ENCODE results near the gene SPRED2.

The SPRED2 gene

DNA sequence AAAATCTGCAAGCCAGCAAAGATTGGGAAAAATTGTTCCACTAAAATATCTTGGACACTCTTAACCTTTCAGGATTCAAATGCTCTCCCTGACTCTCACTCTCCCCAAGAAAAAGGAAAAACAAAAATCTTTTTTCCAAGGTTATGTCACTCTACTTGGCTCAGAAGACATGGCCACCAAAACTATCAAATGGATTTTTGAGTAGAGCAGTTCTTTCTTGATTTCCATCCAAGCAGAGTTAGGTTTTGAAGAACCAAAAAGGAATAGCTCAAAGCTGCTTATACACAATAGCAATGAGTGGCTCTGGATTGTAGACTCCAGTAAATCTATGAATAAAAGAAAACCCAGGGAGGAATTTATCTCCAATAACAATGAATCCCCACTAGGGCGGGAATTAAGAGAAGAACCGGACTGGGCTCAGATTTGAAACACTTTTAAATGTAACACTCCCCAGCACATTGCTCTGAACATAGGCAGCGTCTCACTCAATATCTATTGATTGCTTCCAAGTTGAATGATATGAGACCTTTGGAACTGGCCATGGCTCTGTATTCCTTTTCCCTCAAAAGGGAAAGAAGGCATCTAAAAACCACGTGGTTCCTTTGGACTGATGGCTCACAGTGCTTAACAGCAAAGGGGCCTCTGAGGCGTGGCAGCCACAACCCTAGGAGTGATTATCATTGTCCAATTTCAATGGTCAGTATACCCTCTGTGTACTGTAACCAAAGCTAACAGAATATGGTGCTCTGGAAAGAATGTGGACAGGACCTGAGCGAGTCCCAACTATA, 68.3 kb downstream of the SPRED2 start:
- DNase-seq = no peak

DNA sequence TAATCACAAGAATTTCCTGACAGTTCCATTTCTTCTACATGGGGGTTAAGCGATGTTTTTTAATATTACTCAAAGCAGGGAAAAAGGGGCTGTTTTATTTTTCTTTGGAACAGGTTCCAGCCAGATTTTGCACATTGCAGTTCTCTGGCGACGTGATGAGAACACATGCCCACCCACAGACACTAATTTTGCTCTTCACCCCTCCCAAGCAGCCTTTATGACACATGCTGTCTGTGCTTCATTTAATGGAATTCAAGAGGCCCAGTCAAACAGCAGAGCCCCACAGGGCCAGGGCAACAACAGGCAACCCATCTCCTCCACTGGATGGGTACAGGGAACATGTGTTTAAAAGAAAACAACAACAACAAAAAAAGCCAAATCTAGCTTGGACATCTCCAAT, 70.8 kb downstream of the SPRED2 start:
- no peak for DNase-seq

DNA sequence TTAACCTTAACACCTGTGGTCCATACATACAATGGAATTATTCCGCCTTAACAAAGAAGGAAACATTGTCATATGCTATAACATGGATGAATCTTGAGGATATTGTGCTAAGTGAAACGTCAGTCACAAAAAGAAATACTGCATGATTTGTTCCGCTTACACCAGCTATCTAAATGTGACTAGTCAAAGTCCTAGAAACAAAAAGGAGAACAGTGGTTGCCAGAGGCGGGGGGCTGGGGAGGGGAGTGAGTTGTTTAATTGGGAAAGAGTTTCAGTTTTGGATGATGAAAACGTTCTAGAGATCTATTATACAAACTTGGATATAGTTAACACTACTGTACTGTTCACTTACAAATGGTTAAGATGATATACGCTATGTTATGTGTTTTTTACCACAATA, 72.0 kb downstream of the SPRED2 start:
- no peak for DNase-seq

DNA sequence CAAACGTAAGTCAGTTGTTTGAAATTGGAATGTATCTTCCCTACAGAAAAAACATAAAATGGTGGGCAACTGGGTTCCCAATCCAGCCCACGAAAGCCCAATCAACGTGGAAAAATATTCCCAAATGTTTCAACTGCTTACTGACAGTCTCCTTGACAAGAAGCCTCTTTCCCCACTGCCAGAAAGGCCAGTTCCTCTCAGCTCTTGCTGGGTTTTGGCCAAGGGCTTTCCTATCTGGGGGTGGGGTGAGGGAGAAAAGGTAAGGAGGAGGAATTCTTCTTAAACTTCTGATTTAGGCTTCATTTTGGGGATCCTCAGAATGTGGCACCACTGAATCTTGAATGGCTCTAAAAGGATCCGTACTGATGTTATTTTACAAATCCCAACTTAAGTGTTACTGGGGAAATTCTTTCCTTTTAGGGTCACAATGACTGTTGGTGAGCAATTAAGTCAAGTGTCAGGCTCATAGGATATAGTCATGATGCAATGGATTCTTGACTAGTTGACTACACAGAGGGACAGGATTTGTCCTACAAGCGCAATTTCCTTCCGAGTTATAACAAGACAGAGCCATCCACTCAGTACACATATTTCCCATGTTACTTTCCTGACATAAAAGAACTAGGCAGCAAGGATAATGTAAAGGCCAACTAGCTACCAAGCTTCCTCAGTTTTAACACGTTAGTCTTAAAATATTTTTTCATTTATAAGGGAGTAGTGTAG, 73.6 kb downstream of the SPRED2 start:
- no peak for DNase-seq

DNA sequence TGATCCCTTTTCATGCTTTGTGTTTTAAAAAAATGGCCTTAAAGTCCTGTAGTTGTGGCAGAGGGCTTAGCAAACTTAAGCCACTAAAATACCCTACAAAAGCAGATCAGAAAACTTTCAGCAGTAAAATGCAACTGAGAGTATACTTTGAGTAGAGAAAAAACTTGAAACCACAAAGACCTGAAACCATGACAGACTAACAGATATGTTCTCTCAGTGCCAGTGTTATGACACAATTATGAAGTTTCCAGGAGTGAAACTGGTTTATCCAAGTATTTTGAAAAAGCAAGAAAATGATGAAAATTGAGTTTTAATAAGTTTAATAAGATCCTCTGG, 74.5 kb downstream of the SPRED2 start:
- DNase-seq = no peak

DNA sequence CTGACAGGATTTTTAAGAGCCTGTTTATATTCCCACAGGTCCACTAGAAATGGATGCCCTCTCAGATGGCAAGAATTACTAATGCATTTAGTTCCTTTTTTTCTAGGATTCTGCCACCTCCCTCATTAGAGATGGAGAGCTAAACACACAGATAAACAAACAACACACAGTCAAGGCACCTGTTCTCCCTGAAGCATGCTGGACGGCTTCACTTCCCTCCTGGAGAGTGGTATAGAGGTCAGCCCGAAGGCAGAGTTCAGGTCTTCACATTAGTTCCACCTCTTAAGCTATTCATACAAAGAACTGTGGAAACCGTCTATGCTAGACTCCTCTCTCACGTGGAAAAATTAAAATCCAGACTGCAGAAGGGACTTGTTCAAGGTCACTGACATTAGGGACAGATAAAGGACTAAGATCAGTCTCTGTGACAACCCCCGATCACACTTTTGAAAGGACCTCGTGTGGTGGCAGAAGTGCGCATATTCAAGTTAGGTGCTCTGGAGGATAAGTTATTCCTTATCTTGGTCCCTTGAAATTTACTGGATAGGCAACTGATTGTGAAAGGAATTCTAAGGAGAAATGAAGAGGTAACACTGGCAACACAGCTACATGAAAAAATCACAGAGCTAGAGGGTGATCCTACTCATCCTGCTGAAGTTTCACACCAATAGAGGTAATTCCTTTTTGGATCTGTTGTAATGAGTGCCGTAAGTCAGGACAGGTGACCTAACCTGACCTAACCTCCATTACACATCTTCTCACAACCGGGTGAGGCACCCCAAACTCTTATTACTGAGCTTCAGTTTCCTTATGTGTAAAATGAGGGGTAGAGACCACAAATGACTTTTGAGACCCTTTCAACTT, 75.1 kb downstream of the SPRED2 start:
- DNase-seq = no peak

DNA sequence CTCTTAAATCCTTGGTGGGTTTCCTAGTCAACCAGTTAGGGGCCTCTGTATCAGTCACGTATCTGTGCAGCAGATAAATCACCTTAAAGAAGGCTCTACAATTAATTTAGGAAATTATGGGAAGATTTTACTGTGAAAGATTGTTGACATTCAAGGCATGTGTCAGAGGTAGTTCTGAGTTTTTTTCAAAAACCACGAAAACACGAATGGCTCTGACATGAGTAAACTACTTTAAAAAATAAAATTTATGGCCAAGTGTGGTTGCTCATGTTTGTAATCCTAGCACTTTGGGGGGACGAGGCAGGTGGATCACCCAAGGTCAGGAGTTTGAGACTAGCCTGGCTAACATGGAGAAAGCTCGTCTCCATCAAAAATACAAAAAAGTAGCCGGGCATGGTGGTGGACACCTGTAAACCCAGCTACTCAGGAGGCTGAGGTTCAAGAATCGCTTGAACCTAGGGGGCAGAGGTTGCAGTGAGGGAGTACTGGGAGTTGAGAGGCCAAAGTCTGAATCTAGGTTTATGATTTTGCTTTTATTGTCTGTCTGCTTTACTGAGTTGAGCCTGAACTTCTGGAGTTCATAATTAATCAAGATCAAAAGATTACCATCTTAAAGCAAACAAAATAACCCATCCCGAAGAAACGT, 77.1 kb downstream of the SPRED2 start:
- no peak for DNase-seq

DNA sequence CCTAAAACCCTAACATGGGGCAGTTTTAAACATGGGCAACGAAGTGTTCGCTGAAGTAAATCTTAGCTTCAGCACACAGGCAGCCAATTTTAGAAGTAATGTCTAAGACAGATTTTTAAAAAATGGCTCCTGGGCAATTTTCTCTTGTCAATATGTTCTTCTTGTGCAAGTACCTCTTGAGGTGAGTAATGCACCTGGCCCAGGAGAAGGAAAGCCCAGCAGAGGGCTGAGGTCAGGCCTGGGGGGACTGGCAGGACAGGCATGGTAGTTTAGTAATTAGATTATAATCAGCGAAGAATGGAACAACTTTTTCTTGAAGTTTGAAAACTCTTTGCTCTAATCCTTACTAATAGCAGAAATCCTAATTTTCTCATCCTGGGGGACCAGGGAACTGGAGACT, 77.6 kb downstream of the SPRED2 start:
- no peak for DNase-seq

DNA sequence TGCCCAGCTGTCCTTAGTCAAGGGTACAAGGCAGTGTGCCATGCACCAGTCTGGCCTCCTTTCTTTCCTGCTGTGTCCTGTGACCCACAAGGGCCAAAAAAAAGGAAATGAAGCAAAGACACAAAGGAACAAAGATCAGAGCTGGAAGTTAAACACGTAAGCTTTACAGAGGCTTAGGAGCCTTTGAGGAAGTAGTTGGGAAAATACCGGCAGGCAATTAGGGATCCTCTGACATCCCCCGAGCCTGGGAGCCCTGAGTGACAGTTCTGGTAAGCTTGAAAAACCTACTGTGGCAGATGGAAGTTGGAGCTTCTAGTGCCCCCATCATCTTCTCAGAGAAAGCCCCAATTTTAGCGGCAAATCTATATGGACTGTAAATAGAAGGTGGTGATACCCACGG, 78.5 kb downstream of the SPRED2 start:
- DNase-seq = no peak

DNA sequence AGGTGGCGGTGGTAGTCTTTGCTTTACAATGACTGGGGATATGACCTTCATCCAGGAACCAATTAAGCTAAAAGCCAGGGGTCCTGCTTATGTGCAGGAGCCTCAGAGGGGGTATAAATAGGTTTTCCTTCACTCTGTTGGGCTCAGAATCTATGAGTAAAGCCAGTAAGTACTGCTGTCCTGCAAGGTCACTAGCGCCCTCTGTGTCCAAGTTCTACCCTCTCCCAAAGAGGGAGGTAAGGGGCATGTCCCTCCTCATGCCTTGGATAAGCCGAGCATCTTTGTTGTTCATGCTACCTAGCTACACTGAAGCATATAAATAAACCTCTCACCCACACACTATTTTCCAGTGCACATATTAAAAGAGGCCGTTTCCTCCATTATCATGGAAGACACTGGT, 79.4 kb downstream of the SPRED2 start:
- no peak for DNase-seq

DNA sequence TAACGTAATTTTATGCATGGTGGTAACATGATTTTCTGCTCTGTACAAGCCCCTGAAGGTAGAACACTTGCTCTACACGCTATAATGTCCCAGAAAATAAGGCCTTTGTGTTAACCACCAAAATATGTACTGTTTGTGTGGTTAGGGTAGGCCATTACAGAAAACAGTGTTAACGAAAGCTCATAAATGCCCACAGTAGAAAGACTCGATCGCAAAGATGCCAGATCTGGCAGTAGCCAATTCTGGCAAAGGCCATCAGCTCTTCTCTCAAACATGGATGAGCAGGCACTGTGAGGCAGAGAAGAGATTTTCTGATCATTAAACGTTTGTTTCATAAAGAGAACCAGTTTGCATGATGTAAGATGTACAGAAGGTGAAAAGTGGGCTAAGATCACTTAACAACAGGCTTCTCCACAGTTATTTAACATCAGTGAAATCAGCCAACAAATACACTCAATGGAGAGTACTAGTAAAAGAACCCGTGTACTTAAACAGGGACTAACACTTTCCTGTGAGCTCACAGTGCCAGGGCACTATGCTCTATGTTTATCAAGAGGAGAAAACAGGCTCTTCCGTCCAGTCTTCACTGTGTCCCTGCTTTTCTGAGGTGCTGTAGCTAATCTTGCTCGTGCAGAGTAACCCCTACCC, 80.3 kb downstream of the SPRED2 start:
- DNase-seq = no peak

DNA sequence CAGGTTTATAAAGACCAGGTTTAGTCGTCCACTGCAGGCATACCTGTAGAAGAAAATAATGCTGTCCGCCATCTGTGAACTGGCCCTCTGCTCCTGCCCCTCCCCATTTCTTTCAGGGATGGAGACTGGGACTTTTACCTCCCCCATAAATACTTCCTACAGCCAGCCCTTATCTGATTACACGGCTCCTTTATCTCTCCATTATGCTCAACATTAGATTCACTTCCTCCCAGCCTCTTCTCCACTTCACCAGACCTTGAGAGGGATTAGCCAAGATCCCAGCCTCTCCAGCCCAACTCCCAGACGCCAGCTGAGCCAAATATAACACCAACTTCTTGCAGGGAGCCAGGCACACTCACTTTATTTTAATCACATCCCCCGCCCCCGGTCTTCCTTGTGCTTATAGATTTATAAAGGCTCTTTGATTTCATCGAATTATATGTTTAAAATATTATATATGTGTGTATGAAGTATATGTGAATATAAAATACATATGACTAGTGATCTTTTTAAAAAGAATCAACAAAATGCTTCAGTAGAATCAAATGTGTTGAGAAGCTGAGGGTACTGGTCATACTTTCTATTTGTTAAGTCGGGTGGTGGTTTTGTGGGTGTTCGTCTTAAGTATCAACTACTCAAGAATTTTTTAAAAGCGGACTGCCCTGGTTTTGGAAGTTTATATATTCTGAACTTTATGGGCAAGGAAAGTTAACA, 81.0 kb downstream of the SPRED2 start:
- DNase-seq = no peak

DNA sequence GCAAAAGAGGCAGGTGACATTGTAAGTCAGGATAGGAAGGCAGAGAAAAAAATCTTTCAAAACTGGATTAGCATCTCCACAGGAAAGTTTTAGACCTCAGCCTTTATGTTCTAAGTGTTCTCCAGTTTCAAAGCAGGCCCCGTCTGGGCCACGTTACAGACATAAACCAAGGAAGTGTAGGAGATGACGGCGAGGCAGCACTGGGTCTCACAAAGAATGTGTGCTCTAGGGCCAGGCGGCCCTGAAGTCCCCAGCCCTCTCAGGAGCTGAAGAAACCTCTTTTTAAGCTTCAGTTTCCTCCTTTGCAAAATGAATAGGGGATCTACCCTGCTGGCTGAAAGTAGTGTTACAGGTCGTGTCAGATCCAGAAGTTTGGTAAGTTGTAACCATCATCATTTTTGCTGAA, 81.7 kb downstream of the SPRED2 start:
- DNase-seq = no peak

DNA sequence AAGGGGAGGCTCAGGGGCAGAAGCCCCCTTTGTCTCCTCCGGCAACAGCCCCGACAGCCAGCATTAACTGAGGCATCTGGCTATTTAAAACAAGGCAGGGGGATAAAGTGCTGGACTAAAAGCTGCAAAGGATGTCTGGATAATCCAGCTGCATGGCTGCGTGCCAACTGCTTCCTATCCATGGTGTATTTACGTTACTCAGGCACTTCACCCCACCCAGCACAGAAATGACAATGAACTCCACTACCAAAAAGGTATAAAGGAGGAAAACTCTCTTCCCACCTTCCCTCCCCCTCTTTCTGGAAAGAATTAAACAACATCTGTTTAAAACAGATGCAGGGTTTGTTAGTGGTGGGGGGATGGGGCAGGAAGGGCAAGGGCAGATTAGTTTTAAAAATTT, 82.5 kb downstream of the SPRED2 start:
- no peak for DNase-seq

DNA sequence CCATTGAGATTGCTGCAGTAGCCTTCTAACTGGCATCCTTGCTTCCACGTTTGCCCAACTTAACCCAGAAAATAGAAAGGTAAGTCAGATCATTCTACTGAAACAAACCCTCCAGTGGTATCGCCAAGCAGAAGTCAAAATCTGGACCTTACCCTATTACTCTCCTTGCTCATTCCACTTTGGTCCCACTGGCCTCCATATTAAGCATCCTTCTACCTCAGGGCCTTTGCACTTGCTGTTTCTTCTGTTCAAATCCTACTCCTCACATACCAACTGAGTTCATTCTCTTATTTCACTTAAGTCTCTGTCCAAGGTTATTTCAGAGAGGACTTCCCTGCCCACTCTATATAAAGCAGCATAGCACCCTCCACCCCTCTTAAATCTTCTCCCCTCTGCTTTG, 84.5 kb downstream of the SPRED2 start:
- no peak for DNase-seq

DNA sequence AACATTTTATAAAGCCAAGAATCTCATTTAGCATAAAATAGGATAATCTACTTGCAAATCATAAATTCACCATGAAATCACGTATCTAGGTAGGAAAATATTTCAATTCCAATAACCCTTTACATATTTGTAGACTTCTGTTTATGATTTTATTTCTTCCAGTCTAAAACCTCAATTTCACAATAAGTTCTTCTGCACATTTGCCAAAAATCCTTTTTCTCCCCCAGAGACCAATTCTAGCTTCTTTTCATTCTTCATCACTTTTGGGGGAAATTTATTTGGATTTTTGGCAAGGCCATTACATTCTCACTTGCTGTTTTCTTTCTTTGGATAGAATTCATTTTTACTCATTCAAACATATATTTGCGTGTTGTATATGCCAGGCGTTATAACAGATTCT, 86.8 kb downstream of the SPRED2 start:
- no peak for DNase-seq

DNA sequence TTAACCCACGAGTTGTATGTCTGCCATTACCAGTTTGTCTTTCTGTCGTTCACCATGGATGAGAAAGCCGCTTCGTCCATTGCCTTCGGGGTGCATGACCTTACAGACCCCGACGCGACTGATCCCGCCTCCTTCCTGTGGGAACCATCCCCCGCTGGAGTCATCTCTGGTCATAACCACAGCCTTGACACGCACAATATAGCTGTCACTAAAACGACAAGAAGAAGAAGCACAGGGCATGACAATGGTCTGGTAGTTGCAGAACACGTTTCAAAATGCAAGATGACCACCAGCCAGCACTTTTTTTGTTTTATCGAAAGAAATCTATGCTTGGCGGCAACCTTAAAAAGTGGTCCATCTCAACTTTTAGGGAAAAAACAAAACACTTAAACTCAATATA, 87.7 kb downstream of the SPRED2 start:
- no peak for DNase-seq

DNA sequence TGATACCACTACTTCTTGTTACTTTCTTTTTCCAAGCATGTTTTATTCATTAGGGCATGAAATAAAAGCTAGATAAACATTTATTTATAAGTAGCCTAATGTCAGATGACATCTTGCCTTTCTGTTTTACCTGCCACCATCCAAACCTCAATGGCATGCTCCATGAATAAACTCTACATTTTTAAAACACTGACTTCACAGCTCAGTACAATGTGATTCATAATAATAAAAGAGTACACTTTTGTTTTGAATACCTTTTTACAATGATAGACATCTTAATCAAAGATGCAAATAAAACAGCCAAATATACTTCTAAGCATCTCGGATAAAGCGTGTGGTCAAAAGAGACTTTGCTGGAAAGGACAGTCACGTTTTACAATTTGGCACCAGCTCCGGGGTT, 88.2 kb downstream of the SPRED2 start:
- no peak for DNase-seq

DNA sequence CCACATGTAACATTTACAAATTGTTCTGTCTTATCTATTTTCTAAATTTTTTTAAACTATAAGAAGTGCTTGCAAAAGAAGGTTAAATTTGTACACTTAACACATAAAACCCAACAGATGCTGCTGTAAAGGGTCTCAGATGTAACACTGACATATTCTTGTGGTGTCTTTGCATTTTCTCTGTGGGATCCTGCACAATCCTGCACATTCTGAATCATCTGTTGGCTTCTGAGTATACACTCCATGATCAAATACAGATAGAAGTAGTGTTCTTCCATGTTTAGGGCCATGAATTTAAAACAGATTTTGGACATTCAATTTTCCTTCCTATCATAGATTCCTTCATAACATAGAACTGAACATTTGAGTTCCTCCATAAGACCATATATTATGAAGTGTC, 89.0 kb downstream of the SPRED2 start:
- DNase-seq = no peak

DNA sequence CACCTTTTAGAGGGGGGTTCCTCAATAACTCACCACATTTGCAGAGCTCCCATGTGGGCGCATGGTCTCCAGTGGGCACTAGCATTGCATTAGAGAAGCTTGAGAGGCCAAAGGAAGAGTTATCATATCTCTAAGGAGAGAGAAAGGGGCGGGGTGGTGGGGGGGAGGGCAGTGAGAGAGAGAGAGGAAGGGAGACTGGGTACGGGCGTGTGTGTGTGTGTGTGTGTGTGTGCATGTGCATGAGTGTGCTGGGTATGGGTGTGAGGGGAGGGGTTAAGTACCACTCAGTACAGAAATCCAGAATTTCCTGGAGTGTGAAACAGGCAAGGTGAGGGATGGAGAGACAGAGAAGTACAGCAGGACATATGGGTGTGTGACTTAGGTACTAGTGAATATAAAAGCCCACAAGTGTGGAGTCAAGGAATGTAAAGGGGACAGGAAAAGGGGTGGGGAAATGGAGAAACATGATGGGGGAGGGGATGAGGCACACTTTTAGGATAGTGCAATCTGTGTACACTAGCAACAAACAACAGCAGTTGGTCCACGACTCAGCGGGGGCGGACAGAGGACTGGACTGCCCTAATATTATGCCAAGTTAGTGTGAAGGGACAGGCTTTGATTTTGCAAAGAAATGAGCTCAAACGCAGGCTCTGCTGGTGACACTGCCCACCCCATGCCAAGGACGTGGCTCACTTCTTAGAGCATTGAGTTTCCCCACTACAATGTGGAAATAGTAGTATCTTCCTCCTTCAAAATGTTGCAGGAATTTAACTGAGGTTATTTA, 91.3 kb downstream of the SPRED2 start:
- no peak for DNase-seq

DNA sequence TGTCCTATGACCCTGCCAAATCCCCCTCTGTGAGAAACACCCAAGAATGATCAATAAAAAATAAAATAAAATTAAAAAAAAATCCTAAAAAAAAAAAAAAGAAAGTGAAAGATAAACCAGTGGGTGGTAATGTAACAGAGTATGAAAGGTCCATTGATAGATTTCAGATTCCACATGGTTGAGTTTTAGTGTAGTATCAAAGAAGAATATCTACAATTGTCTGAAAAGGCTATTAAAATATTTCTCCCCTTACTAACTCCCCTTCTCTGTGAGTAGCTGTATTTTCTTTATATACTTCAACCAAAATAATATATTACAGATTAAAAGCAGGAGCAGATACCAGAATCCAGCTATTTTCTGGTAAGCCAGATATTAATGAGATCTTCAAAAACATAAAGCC, 92.8 kb downstream of the SPRED2 start:
- no peak for DNase-seq
